MV-4-11 (cell line): ENCODE measurements around the gene TSPOAP1.

Source experiments
- DNase-seq: peaks from one replicate; lab custom pipeline; 2025; lab: John Stamatoyannopoulos, UW

TSPOAP1 gene

DNA sequence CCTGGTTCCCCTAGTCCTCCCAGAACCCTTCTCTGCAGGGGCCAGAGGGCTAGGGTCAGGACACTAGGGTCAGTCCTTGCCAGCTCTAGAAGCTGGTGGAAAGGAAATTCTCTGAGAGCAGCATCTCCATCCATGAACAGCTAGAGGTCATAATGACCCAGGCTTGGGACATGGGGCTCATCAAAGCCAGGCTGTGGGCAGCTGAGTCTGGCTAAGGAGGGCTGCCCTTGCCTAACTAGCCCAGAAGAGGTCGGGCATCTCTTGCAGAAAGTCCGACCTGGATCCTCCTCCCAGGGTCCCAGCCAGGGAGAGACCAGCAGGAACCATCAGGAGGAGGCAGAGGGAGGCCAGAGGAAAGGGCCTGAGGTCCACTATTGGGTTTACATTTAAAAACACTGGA, 52.2 kb downstream of the TSPOAP1 start:
- DNase-seq = no peak

DNA sequence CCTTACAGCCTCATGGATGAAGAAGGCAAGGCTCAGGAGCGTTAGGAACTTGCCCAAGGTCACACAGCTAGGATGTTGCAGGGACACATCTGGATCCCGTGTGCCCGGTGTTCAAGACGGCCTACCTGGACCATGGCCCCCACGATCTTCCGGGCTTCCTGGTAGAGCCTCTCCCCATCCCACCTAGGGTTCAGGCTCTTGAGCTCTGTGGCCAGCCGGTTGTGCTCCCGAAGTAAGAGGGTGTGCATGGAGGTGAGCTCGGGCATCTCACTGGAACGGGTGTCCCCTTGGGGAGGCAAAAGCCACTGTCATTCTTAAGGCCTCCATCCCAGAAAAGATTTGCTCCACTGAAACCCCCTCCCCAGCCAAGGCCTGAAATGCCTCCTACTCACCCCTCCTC, 53.2 kb downstream of the TSPOAP1 start:
- DNase-seq = no peak

DNA sequence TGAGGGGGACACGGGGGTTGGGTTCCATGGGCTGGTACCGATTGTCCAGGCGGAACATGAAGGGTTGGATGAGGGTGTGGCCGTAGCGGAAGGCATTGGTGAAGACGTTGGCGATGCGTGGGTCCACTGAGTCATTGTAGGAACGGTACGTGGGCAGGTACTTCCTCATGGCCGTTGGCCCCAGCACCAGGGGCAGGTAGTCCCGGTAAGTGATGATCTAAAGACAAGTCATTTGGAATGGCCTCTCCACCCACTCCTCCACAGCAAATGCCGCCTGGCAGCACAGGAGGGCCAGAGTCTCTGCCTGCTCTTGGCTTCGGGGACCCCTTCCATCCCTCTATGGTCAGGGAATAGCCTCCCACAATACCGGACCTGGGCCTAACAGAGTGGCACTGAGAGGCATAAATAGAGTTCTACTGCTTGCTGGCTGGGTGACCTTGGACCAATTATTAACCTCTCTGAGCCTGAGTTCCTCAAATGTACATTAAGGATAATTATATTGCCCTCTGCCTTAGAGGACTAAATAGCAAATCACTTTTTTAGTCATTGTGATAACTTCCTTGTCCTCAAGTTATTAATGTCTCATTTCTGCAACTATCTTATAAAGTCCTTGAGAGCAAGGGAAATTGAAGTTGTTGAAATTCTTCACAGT, 55.0 kb downstream of the TSPOAP1 start:
- DNase-seq = no peak

DNA sequence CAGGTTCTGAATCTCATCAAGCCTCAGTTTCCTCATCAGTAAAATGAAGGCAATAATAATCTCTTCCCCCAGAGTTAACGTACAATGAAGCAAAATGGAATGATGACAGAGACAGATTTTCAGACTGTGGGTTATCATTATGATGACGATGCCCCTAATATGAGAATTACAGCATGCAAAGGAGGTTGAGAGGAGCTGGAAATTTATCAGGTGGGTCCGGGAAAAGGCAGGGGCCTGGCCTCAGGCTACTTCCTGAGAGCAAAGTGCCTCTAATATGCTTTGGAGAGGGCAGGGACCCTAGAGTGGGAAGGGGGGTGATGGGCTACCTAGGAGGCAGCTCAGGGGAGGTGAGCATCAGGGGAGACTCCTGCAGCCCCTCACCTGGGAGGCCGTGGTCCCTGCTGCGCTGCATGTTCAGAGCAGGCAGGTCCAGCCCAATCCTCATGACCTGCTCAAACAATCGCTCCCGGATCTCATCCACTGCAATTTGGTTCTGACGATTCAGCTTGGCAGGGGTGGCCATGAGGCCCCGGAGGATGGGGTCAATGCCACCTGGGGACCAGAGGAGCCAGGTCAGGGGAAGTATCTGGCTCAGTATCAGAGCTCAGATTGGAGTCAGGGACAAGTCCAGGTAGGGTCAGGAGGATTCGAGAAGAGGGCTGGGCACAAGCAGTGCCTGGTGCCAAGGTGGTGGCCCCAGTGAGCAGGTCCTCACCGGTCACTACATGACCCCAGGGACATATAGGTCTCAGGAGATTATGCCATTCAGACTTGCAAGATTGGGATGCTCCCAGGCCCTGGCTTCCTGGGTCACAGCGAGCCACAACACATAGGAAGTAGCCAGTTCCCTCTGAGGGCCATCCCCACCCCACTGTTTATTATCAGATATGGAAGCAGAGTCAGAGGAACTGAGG, 56.0 kb downstream of the TSPOAP1 start:
- no peak for DNase-seq

DNA sequence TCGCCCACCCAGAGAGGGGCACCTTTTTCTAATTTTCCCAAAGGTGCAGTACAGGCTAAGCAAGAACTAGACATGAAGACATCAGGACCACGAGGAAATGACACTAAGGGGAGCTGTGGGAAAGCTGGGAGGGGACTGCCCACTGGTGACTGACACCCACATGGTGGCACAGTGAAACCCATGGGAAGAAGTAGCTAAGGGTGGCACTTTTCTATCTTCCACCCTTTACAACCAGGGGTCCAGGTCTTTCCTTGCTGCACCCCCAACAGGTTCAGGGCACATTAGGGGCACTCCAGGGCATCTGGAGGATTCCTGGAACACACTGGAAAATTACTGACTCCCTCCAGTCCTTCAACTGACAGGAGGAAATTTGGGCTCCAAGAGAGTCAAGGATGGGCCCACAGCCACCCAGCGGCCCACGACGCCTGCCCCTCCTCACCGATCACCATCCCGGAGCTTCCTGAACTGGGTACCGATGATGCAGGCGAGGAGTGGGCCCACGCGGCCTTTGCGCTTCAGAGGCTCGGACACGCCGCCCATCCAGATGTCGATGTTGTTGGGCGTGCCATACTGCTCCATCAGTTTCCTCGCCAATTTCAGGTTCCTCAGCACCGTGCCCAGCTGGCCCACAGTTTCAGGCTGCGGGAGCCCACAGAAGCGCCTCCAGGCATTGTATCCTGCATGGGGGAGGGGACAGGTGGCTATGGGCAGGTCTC, 57.2 kb downstream of the TSPOAP1 start:
- DNase-seq = no peak

DNA sequence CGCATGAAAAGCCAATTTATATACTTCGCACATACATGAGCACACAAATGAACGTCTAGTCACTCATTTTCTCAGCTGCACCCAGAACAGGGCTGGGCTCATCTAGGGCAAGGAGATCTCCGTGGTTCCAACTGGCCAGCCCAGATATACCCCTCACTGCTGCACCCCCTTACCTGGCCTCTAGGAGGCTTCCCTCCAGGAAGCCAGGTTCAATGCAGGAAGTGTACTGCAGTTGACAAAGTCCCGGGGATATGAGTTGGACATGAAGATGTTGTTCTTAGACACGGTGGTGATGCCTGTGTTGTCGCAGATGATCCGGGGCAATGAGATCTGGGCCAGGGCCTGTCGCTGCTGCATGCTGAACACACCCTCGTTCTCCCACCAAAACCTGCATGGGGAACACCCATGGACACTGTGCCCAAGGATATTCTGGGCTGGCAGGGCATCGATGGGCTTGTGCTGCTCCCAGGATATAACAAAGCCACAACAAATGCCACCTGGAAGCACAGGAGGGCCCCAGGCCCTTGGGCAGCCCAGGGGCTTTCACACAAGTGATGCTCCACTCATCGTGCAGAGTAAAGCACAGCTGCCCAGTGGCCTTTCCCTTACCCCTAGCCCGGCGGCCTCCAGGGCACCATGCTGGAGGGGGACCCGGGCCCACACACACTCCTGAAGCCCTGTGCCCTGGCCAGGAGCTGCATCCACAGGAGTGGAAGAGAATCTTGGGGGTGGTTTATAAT, 57.9 kb downstream of the TSPOAP1 start:
- DNase-seq = no peak

DNA sequence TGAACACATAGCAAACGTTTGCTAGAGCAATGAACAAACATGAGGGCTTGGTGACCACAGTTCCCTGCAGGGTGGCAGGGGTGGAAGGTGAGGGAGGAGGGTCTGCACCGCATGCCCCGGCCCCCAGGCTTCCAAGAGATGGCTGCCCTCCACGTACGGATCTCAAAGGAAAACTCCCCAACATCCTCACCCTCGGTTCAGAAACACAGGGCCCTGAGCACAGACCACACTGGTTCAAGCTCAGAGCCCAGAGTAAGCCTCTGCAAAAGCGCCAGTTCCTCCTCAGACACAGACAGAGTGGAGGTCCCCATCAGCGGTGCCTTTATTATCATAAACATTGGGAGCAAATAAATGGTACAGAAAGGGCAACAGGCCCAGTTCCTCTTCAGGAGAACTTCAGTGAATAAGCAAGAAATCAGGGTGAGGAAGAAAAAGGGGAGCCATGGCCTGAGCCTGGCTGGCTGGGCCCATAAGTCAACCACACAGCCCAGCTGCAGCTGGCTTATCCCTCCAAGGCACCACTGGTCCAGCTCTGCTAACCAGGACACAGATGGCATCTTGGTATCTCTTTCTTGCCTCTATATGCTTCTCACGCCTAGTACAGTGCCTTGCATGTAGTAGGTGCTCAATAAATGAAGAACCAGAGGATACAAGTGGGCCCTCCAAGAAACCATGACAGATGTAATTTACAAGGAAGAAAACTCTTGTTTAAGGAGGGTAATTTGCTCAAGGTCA, 58.9 kb downstream of the TSPOAP1 start:
- peak; percentile 2 for DNase-seq

DNA sequence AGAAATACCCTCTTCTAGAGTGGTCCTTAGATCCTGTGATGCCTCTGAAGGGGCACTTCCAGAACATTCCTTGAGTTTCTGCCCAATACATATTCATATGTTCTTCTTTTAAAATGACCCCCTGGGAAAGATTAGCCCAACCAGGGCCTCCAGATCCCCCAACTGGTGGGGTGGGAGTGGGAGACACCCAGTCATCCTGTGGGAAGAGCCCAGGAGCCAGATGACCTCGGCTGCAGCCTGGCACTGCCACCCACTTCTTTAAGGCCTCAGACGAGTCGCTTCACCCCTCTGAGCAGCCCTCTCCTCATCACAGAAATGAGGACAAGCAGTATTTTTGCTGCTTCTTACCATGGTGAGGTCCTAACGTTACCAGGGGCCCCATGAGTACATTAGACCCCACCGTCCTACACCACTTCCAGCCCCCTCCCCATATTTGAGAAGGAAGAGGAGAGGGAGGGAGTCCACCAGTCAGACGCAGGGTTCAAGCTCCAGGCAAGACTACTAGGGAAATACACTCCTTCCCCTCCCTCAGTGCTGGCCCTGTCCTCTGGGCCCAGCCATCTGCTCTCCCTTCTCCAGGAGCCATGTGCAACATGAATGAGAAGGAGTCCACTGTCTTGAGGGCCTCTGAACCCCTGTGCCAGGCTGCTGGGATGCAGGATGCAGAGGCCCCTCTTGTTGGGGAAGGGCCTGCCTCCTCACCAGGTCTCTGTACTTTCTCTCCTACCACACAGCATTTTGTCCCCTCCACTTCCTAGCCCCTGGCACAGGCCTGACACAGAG, 59.6 kb downstream of the TSPOAP1 start:
- no peak for DNase-seq

DNA sequence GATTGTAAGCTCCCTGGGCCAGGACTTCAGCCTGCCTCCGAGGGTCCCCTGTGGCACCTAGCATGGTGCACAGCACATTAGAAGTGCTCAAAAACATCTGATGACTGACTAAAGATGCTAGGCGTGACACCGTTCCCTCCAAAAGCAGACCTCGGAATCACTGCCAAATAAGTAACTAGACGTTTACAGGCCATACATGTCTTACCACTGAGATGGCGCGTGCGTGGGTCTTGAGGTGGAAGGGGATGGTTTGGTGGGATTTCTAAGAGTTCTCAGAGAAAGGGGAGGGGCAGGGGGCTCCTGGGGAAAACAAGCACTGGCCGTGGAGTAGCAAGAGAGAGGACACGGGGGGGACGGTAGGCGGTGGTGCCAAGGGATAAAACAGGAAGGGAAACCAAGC, 60.3 kb downstream of the TSPOAP1 start:
- DNase-seq = peak; percentile 9

DNA sequence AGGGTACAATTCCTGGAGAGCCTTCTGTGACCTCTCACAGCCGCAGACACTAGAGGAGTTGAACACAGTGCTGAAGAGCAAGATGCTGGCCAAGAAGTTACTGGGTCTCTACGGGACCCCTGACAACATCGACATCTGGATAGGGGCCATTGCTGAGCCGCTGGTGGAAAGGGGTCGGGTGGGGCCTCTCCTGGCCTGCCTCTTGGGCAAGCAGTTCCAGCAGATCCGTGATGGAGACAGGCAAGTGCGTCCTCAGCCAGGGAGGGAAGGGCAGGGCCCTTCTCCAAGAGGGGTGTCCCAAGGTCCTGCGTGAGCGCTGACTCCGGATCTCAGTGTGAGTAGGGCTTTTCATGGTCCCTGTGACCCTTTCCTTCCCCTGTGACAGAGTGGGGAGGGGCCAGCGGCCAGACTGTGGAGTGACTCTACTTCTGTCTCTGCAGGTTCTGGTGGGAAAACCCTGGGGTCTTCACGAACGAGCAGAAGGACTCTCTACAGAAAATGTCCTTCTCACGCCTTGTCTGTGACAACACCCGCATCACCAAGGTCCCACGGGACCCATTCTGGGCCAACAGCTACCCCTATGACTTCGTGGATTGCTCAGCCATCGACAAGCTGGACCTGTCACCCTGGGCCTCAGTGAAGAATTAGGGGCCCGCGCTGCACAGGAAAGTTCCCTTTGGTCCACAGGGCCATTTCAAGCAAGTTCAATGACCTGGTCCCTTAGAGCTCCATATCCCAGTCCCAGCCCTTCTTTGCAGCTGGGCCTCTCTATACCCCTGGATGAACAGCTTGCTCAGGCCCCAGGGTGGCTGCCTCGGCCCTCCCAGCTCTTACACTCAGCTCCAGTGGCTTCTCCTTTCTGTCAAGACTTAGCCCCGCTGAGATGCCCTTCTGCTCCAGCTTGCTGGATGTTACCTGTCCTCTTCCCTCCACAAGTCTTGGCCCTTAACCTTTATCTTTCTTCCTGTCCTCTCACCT, 61.0 kb downstream of the TSPOAP1 start:
- DNase-seq = no peak

DNA sequence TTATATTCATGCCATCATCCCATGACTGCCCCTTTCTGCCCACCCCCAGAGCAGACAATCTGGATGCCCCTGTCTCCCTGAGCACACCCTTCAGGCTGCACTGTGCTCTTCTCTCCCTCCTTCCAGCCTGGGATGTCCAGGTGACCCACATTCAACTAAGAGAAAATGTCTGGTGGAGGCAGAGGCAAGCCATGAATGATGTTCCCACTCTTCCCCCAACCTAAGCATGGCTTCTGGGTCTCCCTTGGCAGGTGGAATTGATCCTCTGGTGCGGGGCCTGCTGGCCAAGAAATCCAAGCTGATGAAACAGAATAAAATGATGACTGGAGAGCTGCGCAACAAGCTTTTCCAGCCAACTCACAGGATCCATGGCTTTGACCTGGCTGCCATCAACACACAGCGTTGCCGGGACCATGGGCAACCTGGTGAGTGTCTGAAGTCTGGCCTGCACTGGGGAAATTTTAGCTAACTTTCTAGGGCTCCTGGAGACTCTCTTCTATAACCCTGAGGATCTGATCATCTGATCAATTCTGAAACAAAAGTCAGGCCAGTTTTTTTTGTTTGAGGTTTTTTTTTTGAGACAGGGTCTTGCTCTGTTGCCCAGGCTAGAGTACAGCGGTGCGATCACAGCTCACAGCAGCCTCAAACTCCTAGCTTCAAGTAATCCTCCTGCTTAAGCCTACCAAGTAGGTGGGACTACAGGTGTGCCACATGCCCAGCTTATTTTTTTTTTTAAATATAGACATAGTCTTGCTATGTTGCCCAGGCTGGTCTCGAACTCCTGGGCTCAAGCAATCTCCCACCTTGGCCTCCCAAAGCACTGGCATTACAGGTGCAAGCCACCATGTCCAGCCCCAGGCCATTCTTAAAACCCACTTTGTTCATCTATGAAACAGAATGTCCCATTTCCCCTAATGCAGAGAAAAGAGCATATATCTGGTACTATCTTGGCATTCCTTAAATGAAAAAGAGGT, 62.4 kb downstream of the TSPOAP1 start:
- DNase-seq = no peak

DNA sequence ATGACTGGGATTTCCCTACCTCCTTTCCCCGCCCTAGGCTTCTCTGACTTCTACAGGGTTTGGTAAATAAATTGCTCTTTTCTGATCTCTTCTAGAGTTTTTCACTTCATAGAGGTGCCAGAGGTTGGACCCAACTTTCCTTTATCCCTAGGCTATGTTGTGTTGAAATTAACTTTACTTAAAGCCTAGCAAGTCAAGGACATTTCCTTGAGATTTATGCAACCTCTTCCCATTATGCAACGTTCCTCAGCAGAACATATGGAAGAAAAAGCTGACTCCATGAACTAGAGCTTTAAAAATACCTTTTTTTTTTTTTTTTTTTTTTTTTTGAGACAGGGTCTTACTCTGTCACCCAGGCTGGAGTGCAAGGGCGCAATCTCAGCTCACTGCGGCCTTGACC, 63.3 kb downstream of the TSPOAP1 start:
- no peak for DNase-seq

DNA sequence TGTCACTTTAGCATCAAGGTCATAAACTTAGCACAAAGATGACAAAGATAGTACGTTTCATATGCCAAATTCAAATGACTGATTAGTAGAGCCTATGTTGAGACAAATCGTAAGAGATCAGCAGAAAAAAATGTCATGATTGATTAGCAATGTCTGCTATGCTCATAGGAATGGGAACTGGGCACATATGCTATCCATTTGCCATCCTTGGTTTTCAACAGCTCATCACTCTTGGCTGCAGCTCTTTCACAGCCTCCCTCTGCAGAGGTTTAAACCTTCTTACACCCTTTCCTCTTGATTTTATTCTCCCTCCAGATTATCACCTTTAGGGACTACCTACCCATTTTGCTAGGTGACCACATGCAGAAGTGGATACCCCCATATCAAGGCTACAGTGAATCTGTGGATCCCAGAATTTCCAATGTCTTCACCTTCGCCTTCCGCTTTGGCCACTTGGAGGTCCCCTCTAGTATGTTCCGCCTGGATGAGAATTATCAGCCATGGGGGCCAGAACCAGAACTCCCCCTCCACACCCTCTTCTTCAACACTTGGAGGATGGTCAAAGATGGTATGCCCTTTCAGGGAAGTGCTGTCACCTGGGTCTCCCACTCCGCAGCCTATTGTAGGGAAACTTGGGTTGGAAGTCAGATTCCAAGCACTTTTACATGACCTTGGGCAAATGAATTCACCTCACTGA, 64.0 kb downstream of the TSPOAP1 start:
- DNase-seq = no peak

DNA sequence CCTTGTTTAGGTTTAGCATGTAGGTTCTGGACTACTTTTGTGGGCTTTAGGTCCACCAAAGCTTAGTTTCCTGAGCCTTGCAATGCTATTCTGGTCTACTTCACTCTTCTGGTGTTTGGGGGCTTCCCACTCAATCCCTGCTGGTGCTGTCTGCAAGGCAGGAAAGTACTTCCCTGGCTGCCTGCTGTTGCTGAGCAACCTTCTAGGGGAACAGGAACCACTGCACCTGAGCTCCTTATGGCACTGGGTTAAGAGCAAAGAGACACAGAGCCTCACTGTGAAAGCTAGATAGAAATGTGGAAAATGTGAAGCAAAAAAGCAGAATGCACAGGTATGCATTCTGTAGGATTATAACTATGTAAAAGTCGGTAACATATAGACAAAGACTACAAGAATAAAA, 64.8 kb downstream of the TSPOAP1 start:
- DNase-seq = no peak

DNA sequence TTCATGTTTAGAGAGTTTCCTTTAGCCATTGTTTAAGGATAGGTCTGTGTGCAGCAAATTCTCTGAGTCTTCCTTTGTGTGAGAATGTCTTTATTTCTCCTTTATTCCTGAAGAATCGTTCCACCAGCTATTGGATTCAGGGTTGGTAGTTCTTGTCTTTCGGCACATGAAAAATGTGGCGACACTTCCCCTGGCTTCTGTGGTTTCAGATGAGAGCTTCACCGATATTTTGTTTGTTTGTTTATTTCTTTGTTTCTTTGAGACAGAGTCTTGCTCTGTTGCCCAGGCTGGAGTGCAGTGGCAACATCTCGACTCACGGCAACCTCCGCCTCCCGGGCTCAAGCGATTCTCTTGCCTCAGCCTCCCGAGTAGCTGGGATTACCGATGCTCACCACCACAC, 66.4 kb downstream of the TSPOAP1 start:
- DNase-seq = no peak

DNA sequence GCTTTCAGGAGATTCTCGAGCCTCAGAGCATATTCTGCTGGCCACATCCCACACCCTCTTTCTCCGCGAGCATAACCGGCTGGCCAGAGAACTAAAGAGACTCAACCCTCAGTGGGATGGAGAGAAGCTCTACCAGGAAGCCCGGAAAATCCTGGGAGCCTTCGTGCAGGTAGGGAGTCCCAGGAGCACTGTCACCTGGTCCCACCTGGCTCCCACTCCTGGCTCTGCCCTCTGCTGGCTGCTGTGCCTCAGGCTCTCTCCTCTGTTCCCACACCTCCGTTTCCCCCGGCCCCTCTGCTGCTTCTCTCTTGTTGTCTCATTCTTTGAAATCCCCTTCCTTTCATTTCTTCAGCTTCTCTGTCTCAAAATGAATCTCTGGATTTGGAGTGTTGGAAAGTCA, 73.8 kb downstream of the TSPOAP1 start:
- no peak for DNase-seq

DNA sequence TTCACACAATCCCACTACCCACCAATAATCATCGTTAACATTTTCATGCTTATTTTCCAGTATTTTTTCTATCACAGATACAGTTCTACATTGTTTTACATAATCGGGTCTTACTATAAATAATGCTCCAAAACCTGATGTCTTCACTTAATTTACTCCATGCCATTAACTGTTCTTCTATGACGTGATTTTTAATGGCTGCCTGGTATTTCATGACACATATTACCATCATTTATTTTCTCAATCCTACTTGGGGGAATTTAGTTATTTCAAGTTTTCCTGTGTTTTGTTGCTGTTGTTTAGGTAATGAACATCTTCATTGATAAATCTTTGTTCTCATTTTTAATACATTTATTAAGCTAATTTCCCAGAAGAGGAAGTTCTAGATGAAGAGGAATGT, 75.5 kb downstream of the TSPOAP1 start:
- no peak for DNase-seq

DNA sequence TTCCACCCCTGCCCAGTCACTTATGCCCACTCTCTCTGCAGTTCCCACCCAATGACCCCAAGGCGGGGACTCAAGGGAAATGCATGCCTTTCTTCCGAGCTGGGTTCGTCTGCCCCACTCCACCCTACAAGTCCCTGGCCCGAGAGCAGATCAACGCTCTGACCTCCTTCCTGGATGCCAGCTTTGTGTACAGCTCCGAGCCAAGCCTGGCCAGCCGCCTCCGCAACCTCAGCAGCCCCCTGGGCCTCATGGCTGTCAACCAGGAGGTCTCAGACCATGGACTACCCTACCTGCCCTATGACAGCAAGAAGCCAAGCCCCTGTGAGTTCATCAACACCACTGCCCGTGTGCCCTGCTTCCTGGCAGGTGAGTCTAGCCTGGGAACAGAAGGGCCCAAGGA, 76.5 kb downstream of the TSPOAP1 start:
- DNase-seq = no peak
